A549 (cell line): ENCODE data around the gene TNFRSF21. TPM values are rescaled to one million over a fixed set of nuclear protein-coding genes. Genes with fewer than 3 reads are reported as not detected.

Experiments
- ATAC-seq, 2 experiments: fragments of 200-7000 bp in 1 of 2; fragments of >200 bp in 1 of 2; cut with Nextera tagmentation in 1 of 2; cut with Tn5 transposase in 1 of 2; 3 replicates each; pipeline versions ENCODE4 v1.8.0 to v1.9.1; 2018 to 2020; ENCODE audit warnings: mild to moderate bottlenecking in 1 of 2, moderate library complexity in 1 of 2
- CTCF ChIA-PET: fragments of 300-600 bp; sonication (Branson Sonifier 250); formaldehyde crosslinking; extraction: SDS; loops from one replicate; lab custom pipeline; 2021; ENCODE audit warnings: antibody characterized with exemption, inconsistent platforms; lab: Yijun Ruan, JAX
- POLR2A ChIA-PET: fragments of 350-600 bp; formaldehyde crosslinking; extraction: SDS; loops from one replicate; lab custom pipeline; 2021; ENCODE audit warnings: antibody characterized with exemption, inconsistent platforms; lab: Yijun Ruan, JAX
- DNase-seq, 2 experiments: peaks; one replicate each; pipeline versions ENCODE4 v3.0.0 to v3.0.0-alpha.2; 2011 to 2016; ENCODE audit warnings: low read depth in 1 of 2, low spot score in 1 of 2
- FAIRE-seq: peaks from 2 replicates; lab custom pipeline; 2011; peaks lifted over from hg19 to GRCh38; lab: Jason Lieb, UNC
- H3K27ac ChIP-seq, 2 experiments: fragments of >200 bp; sonication (Bioruptor Twin); formaldehyde crosslinking; 3 replicates each; pipeline ENCODE4 v1.5.1; 2016 to 2017
- H3K4me1 ChIP-seq: fragments of >200 bp; sonication (Bioruptor Twin); formaldehyde crosslinking; 3 replicates; pipeline ENCODE4 v1.6.1; 2016
- H3K4me2 ChIP-seq: fragments of >200 bp; sonication (Bioruptor Twin); formaldehyde crosslinking; 3 replicates; pipeline ENCODE4 v1.6.1; 2016
- H3K4me3 ChIP-seq: fragments of >200 bp; sonication (Bioruptor Twin); formaldehyde crosslinking; 3 replicates; pipeline ENCODE4 v1.5.1; 2016
- H3K9me3 ChIP-seq: fragments of >200 bp; sonication (Bioruptor Twin); formaldehyde crosslinking; 3 replicates; pipeline ENCODE4 v1.6.1; 2016
- ATOH8 ChIP-seq: fragments of 250-450 bp; sonication (Bioruptor Pico); IDR thresholded peaks from 2 replicates; pipeline ENCODE4 v1.5.0; 2020; ENCODE audit warnings: low read depth, mild to moderate bottlenecking, moderate library complexity
- BCL3 ChIP-seq: fragments of >200 bp; sonication (Bioruptor Twin); formaldehyde crosslinking; IDR thresholded peaks from 3 replicates; pipeline ENCODE4 v1.6.1; 2016
- BHLHE40 ChIP-seq: IDR thresholded peaks from 2 replicates; pipeline ENCODE4 v1.6.1; 2012; ENCODE audit warnings: low read depth, low read length, inconsistent platforms
- CBX2 ChIP-seq: fragments of 200-600 bp; sonication (generic); IDR thresholded peaks from 2 replicates; pipeline ENCODE4 v1.6.1; 2016; ENCODE audit warnings: low read depth, mild to moderate bottlenecking, borderline replicate concordance
- CHD4 ChIP-seq: fragments of 200-600 bp; sonication (generic); IDR thresholded peaks from 2 replicates; pipeline ENCODE4 v1.6.1; 2016; ENCODE audit warnings: antibody characterized with exemption, mild to moderate bottlenecking, borderline replicate concordance
- CTCF ChIP-seq: fragments of >200 bp; sonication (Bioruptor Twin); formaldehyde crosslinking; IDR thresholded peaks from 3 replicates; pipeline ENCODE4 v1.5.1; 2016
- EP300 ChIP-seq, 2 experiments: fragments of >200 bp; sonication (Bioruptor Twin); formaldehyde crosslinking; IDR thresholded peaks; 2 replicates in 1 of 2; 3 replicates in 1 of 2; pipeline ENCODE4 v1.6.1; 2016 to 2017
- FOSL2 ChIP-seq, 2 experiments: fragments of 450-650 bp in 1 of 2; fragments of >200 bp in 1 of 2; sonication (Bioruptor Twin) in 1 of 2; formaldehyde crosslinking; IDR thresholded peaks; 2 replicates each; pipeline versions ENCODE4 v1.5.0 to v1.6.1; 2016 to 2020; ENCODE audit warnings: mild to moderate bottlenecking in 1 of 2, moderate library complexity in 1 of 2
- GATA3 ChIP-seq: IDR thresholded peaks from 2 replicates; pipeline ENCODE4 v1.6.1; 2012; ENCODE audit warnings: borderline replicate concordance
- HDAC2 ChIP-seq: fragments of 200-600 bp; sonication (generic); IDR thresholded peaks from 2 replicates; pipeline ENCODE4 v1.6.1; 2016
- HOXA7 ChIP-seq: fragments of 250-450 bp; sonication (Bioruptor Pico); IDR thresholded peaks from 2 replicates; pipeline ENCODE4 v1.5.0; 2020; ENCODE audit warnings: mild to moderate bottlenecking, moderate library complexity
- HOXB13 ChIP-seq: fragments of 250-450 bp; sonication (Bioruptor Pico); IDR thresholded peaks from 2 replicates; pipeline ENCODE4 v1.5.0; 2020; ENCODE audit warnings: low read depth, mild to moderate bottlenecking, moderate library complexity
- HOXB5 ChIP-seq: fragments of 250-450 bp; sonication (Bioruptor Pico); IDR thresholded peaks from 2 replicates; pipeline ENCODE4 v1.5.0; 2020; ENCODE audit warnings: mild to moderate bottlenecking, moderate library complexity
- JUN ChIP-seq, 2 experiments: fragments of >200 bp; sonication (Bioruptor Twin); formaldehyde crosslinking; IDR thresholded peaks; 2 replicates in 1 of 2; 3 replicates in 1 of 2; pipeline ENCODE4 v1.6.1; 2016 to 2017
- KDM1A ChIP-seq: fragments of 200-600 bp; sonication (generic); IDR thresholded peaks from 2 replicates; pipeline ENCODE4 v1.6.1; 2016; ENCODE audit warnings: low read depth, mild to moderate bottlenecking
- KDM5A ChIP-seq: fragments of 200-600 bp; sonication (generic); IDR thresholded peaks from 2 replicates; pipeline ENCODE4 v1.6.1; 2016; ENCODE audit warnings: antibody characterized with exemption, mild to moderate bottlenecking
- MAFK ChIP-seq: fragments of 450-650 bp; IDR thresholded peaks from 2 replicates; pipeline ENCODE4 v1.6.1; 2014; ENCODE audit not compliant: partially characterized antibody
- MAX ChIP-seq: IDR thresholded peaks from 2 replicates; pipeline ENCODE4 v1.6.1; 2012
- NPAS2 ChIP-seq: fragments of 250-450 bp; sonication (Bioruptor Pico); IDR thresholded peaks from 2 replicates; pipeline ENCODE4 v1.8.0; 2022; ENCODE audit warnings: mild to moderate bottlenecking, moderate library complexity, borderline replicate concordance
- NR3C1 ChIP-seq: fragments of >200 bp; sonication (Bioruptor Twin); formaldehyde crosslinking; IDR thresholded peaks from 3 replicates; pipeline ENCODE4 v1.6.1; 2017
- POLR2A ChIP-seq: IDR thresholded peaks from 2 replicates; pipeline ENCODE4 v1.6.1; 2012; ENCODE audit warnings: mild to moderate bottlenecking, low read length
- POLR2AphosphoS2 ChIP-seq: conservative IDR thresholded peaks from 2 replicates; pipeline ENCODE4 v1.6.1; 2012; ENCODE audit warnings: low read length, improper control_type of control experiment, inconsistent platforms
- RAD21 ChIP-seq, 2 experiments: fragments of >200 bp in 1 of 2; sonication (Bioruptor Twin) in 1 of 2; formaldehyde crosslinking in 1 of 2; IDR thresholded peaks in 1 of 2; conservative IDR thresholded peaks in 1 of 2; 2 replicates in 1 of 2; 3 replicates in 1 of 2; pipeline ENCODE4 v1.6.1; 2012 to 2018; ENCODE audit warnings: inconsistent platforms in 1 of 2
- RNF2 ChIP-seq: fragments of 200-600 bp; sonication (generic); IDR thresholded peaks from 2 replicates; pipeline ENCODE4 v1.6.1; 2016; ENCODE audit warnings: low read depth, mild to moderate bottlenecking, antibody characterized with exemption, moderate library complexity, borderline replicate concordance
- SMC3 ChIP-seq: fragments of >200 bp; sonication (Bioruptor Twin); formaldehyde crosslinking; IDR thresholded peaks from 3 replicates; pipeline ENCODE4 v1.6.1; 2018; ENCODE audit warnings: inconsistent platforms
- USF2 ChIP-seq: fragments of 450-650 bp; IDR thresholded peaks from 2 replicates; pipeline ENCODE4 v1.6.1; 2014; ENCODE audit warnings: antibody characterized with exemption
- ZC3H11A ChIP-seq: fragments of 450-650 bp; IDR thresholded peaks from 2 replicates; pipeline ENCODE4 v1.6.1; 2014; ENCODE audit warnings: antibody characterized with exemption, mild to moderate bottlenecking
- WGBS: methylation state at CpG from one replicate; pipeline ENCODE4 v1.1.6; 2017; ENCODE audit errors: missing lambda C conversion rate; 5-methylcytosine and 5-hydroxymethylcytosine counted together
- polyA plus RNA-seq, 4 experiments: library from polyadenylated mRNA; depleted of rRNA in 3 of 4; stranded (reverse); fragments of >200 nt; fragmentation: RNase III in 1 of 4; extraction: RNeasy Plus Mini Kit Qiagen cat#74134 plus additional on column Dnase treatment in 1 of 4; gene quantifications; 2 replicates in 3 of 4; 3 replicates in 1 of 4; pipeline ENCODE4 v1.2.3, GENCODE V29; 2011 to 2017

The TNFRSF21 gene
- polyA plus RNA-seq, 2 of the 4 experiments (the other 2 are of a cell fraction): 14.1 to 15.6 TPM

- no peak for FAIRE-seq
- ChIA-PET CTCF (no interaction called here), POLR2A (no interaction called here)
- Histone ChIP-seq H3K9me3 (no peaks in the 10 kb centered on the region), H3K27ac (no peak overlapping the region), H3K4me2 (no peak overlapping the region), H3K4me3 (no peak overlapping the region), H3K4me1 (no peaks in the 10 kb centered on the region)
- TF ChIP-seq POLR2AphosphoS2 (no peak), CHD4 (no peak), FOSL2 (IDR thresholded peaks at IDR 0.05) (no peak), FOSL2 (CRISPR knock-in tag; IDR thresholded peaks at IDR 0.05) (no peak), KDM5A (no peak), RNF2 (no peak), NR3C1 (no peak)
- DNase-seq: no peak
- no peak for ATAC-seq
- 69% methylated on average over 2 of the region's 2 CpGs for WGBS
Measured at GRCh38 chr6:47337519-47337918, 27.8 kb upstream of the TNFRSF21 start.

GRCh38 chr6:47336334-47336733 lies 26.6 kb upstream of the TNFRSF21 start:
- H3K4me3 ChIP-seq: no peak overlapping the region
- TF ChIP-seq MAFK (peak; percentile 78), JUN (IDR thresholded peaks at IDR 0.05) (no peak)
- H3K9me3 ChIP-seq: no peaks in the 10 kb centered on the region
- FAIRE-seq (no peak), DNase-seq (no peak), ATAC-seq (no peak)
- ChIA-PET POLR2A (no interaction called here), CTCF (interaction anchor here (0.6 kb wide), 1 partner anchor 284 kb away, joined by 3 read pairs; no protein-coding TSS in a partner anchor)
- no peak overlapping the region for H3K4me2 ChIP-seq
- no peaks in the 10 kb centered on the region for H3K4me1 ChIP-seq
- H3K27ac ChIP-seq: no peak overlapping the region

GRCh38 chr6:47335466-47335865 lies 25.8 kb upstream of the TNFRSF21 start:
- no peaks in the 10 kb centered on the region for H3K9me3 ChIP-seq
- CTCF ChIA-PET: interaction anchor here (0.6 kb wide), 1 partner anchor 283 kb away, joined by 3 read pairs; no protein-coding TSS in a partner anchor
- no peak overlapping the region for H3K4me2 ChIP-seq
- POLR2A ChIA-PET: no interaction called here
- no peak overlapping the region for H3K4me3 ChIP-seq
- no peak overlapping the region for H3K27ac ChIP-seq
- H3K4me1 ChIP-seq: no peaks in the 10 kb centered on the region
- FAIRE-seq (no peak), DNase-seq (no peak), ATAC-seq (no peak)
- WGBS: 84% methylated on average over 6 of the region's 6 CpGs
- TF ChIP-seq POLR2A (no peak), USF2 (no peak), HDAC2 (no peak), SMC3 (no peak), RAD21 (conservative IDR thresholded peaks at IDR 0.05 in 1 of 2, IDR thresholded peaks at IDR 0.05 in 1 of 2) (no peak), NPAS2 (CRISPR knock-in tag) (no peak), CTCF (no peak), HOXB13 (CRISPR knock-in tag) (no peak), CBX2 (no peak), EP300 (IDR thresholded peaks at IDR 0.05) (no peak)

GRCh38 chr6:47334334-47334733 lies 24.6 kb upstream of the TNFRSF21 start:
- Histone ChIP-seq H3K4me3 (no peak overlapping the region), H3K4me1 (no peaks in the 10 kb centered on the region), H3K4me2 (no peak overlapping the region), H3K27ac (no peak overlapping the region), H3K9me3 (no peaks in the 10 kb centered on the region)
- ChIA-PET POLR2A (no interaction called here), CTCF (no interaction called here)
- no peak for FAIRE-seq
- no peak for DNase-seq
- ATAC-seq: no peak
- TF ChIP-seq MAFK (no peak), CTCF (no peak), HOXA7 (CRISPR knock-in tag) (no peak), ATOH8 (CRISPR knock-in tag) (no peak), ZC3H11A (no peak), MAX (no peak), HOXB5 (CRISPR knock-in tag) (no peak), SMC3 (no peak), BHLHE40 (no peak), GATA3 (no peak), KDM1A (no peak), BCL3 (no peak)
